RWPE1 (cell line): ENCODE results near the gene FAM240A.
A peak's percentile ranks its signal among the peaks of the same experiment; 100 is the strongest.

Source experiments
- CTCF ChIA-PET: fragments of 350-600 bp; sonication (Branson Sonifier 250); formaldehyde crosslinking; extraction: SDS; loops from one replicate; lab custom pipeline; 2021; lab: Yijun Ruan, JAX
- POLR2A ChIA-PET: fragments of 400-600 bp; formaldehyde crosslinking; extraction: SDS; loops from one replicate; lab custom pipeline; 2020; ENCODE audit warnings: antibody characterized with exemption; ENCODE audit not compliant: low non-redundant PET; lab: Yijun Ruan, JAX
- DNase-seq: peaks from one replicate; pipeline ENCODE4 v3.0.0; 2012; ENCODE audit warnings: low spot score
- H3K27ac ChIP-seq: fragments of 450-650 bp; 2 replicates; pipeline ENCODE4 v1.5.1; 2017
- TF ChIP-seq, protein P1 (sequence below): fragments of 450-650 bp; conservative IDR thresholded peaks from 2 replicates; pipeline ENCODE4 v1.5.1; 2017; ENCODE audit warnings: low read depth, mild to moderate bottlenecking

The FAM240A gene

GRCh38 chr3:46667657-46668056 lies 55.3 kb downstream of the FAM240A start:
- ChIA-PET POLR2A (no interaction called here), CTCF (no interaction called here)
- TF ChIP-seq, protein P1, sequence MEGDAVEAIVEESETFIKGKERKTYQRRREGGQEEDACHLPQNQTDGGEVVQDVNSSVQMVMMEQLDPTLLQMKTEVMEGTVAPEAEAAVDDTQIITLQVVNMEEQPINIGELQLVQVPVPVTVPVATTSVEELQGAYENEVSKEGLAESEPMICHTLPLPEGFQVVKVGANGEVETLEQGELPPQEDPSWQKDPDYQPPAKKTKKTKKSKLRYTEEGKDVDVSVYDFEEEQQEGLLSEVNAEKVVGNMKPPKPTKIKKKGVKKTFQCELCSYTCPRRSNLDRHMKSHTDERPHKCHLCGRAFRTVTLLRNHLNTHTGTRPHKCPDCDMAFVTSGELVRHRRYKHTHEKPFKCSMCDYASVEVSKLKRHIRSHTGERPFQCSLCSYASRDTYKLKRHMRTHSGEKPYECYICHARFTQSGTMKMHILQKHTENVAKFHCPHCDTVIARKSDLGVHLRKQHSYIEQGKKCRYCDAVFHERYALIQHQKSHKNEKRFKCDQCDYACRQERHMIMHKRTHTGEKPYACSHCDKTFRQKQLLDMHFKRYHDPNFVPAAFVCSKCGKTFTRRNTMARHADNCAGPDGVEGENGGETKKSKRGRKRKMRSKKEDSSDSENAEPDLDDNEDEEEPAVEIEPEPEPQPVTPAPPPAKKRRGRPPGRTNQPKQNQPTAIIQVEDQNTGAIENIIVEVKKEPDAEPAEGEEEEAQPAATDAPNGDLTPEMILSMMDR: no peak
- DNase-seq: no peak
- H3K27ac ChIP-seq: peak overlapping the region; percentile 72

- POLR2A ChIA-PET: no interaction called here
- H3K27ac ChIP-seq: peak overlapping the region; percentile 72
- CTCF ChIA-PET: interaction anchor here (1.0 kb wide), 1 partner anchor 178 kb away, joined by 3 read pairs; no protein-coding TSS in a partner anchor
- no peak for DNase-seq
- TF ChIP-seq, protein P1: no peak
Observed at GRCh38 chr3:46668116-46668515, 55.8 kb downstream of the FAM240A start.

- TF ChIP-seq, protein P1: no peak
- POLR2A ChIA-PET: no interaction called here
- H3K27ac ChIP-seq: peak overlapping the region; percentile 72
- DNase-seq: no peak
- CTCF ChIA-PET: interaction anchor here (1.0 kb wide), 1 partner anchor 179 kb away, joined by 3 read pairs; no protein-coding TSS in a partner anchor
Observed at GRCh38 chr3:46668591-46668990, 56.3 kb downstream of the FAM240A start.

DNA sequence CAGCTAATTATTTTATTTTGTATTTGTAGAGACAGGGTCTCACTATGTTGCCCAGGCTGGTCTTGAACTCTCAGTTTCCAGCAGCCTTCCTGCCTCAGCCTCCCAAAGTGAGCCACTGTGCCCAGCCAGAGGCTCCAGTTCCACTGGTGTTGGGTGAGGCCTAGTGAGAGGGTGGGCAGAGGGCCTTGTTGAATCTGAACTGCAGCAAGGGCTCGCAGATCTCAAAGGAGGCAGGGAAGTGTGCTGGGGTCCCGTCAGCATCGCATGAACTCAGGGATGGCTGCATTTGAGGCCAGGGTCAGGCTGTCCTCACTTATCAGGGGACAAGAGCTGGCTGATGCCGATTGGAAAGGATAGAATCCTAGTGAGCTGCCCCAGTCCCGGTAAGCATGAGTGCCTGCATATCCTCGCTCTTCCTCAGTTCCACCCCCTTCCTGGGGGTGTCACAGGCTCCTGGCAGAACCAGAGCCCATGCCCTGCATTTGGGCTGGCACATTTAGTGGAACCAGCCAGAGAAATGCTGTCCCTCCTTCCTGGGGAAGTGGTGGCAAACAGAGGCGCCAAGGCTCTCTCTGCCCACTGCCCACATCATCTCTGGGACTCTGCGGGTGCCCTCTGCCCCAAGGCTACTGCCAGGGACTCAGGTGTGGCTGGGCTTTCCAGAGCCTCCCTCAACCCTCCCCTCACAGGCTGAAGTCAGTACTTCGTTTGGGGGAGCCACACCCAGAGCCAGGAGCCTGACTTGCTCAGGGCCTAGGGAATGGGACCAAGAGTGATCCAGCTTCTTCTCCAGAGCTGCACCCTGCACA lies 57.1 kb downstream of the FAM240A start:
- TF ChIP-seq, protein P1: no peak
- no peak for DNase-seq
- CTCF ChIA-PET: interaction anchor here (1.0 kb wide), 1 partner anchor 180 kb away, joined by 3 read pairs; no protein-coding TSS in a partner anchor
- H3K27ac ChIP-seq: peak overlapping the region; percentile 72
- POLR2A ChIA-PET: no interaction called here

DNA sequence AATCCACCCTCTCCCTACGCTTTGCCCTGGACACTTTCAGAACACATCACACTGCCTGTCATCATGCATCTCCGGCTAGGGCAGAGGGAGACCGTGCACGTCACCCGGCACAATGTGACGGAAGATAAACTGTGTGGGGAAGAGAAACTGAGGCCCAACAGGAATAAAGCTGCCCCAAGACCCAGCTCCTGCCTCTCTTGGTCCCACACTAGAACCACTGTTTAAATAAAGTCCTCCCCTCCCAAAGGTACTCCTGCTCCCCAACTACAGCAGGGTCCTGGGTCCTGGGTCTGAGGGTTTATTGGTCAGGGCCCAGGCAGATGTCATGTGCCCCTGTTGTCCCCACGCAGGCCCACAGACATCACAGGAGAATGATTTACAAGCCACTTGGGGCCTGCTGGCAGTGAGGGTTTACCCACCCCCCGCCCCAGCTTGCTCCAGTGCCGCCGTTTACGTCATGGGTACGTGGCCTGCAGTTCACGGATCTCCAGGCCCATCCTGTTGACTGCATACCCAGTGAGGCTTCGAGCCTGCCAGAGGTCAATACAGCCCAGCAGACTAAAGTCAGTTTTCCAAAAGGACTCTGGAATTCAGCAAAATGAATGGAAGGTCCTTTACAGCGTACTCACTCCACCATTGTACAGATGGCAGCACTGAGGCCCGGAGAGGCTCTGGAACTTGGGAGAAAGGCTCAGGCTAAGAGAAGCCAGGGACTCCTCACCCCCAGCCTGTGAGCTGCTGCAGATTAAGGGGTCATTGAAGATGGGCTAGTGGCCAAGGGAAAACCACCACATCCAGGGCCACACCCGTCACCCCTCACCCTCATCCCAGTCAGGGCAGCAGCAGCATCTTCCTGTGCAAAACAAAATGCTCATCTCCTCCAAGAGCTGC lies 57.9 kb downstream of the FAM240A start:
- no peak for DNase-seq
- peak overlapping the region; percentile 72 for H3K27ac ChIP-seq
- TF ChIP-seq, protein P1: no peak
- CTCF ChIA-PET: no interaction called here
- POLR2A ChIA-PET: no interaction called here

GRCh38 chr3:46670891-46671427 lies 58.6 kb downstream of the FAM240A start:
- H3K27ac ChIP-seq: peak overlapping the region; percentile 72
- TF ChIP-seq, protein P1: no peak
- CTCF ChIA-PET: no interaction called here
- DNase-seq: no peak
- POLR2A ChIA-PET: no interaction called here
